ENCODE measurements around the gene RILPL2. TPM values are rescaled to one million over a fixed set of nuclear protein-coding genes. Genes with fewer than 3 reads are reported as not detected.
"Not testable (repeated sequence)": the region's sequence is repeated elsewhere in the genome, so short reads cannot be mapped to it uniquely, and the experiment has no call there.

RILPL2 gene
- total RNA-seq, 2 donors from 2014 or later, result 8.6 to 11.2 TPM

DNA sequence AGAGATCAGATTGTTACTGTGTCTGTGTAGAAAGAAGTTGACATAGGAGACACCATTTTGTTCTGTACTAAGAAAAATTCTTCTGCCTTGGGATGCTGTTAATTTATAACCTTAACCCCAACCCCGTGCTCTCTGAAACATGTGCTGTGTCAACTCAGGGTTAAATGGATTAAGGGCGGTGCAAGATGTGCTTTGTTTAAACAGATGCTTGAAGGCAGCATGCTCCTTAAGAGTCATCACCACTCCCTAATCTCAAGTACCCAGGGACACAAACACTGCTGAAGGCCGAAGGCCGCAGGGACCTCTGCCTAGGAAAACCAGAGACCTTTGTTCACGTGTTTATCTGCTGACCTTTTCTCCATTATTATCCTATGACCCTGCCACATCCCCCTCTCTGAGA is 64.1 kb downstream of the RILPL2 start:
- ATAC-seq; DNase-seq (ENCODE audit: low spot score in 2 of 2); H3K27ac Mint-ChIP-seq; H3K9me3 Mint-ChIP-seq; H3K36me3 Mint-ChIP-seq: not testable (repeated sequence)

DNA sequence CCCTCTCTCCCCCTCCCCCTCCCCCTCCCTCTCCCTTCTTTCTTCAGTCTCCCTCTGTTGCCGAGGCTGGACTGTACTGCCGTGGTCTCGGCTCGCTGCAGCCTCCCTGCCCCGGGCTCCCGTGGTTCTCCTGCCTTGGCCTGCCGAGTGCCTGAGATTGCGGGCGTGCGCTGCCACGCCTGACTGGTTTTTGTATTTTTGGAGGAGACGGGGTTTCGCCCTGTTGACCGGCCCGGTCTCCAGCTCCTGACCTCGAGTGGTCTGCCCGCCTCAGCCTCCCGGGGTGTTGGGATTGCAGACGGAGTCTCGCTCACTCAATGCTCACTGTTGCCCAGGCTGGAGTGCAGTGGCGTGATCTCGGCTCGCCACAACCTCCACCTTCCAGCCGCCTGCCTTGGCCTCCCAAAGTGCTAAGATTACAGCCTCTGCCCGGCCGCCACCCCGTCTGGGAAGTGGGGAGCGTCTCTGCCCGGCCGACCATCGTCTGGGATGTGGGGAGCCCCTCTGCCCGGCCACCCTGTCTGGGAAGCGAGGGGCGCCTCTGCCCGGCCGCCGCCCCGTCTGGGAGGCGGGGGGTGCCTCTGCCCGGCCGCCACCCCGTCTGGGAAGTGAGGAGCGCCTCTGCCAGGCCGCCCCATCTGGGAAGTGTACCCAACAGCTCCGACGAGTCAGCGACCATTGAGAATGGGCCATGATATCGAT is 64.7 kb downstream of the RILPL2 start:
- not testable (repeated sequence) for H3K36me3 Mint-ChIP-seq

DNA sequence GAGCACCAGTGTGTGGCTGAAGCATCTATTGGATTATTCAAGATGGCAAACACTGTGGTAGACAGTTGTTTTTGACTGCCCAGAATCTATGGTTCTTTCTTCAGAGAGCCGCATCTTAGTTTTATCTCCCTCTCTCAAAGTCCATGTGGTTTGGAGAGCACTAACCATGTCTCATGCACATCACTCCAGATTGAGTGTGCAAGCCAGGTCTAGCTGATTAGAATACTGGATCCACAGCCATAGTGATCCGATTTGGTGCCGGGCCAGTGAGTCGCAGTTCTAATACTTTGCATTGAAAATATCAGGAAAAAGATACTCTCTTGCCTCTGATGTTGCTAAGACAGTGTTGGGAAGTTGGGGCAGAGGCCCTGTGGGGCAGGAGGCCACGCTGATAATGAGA is 67.3 kb downstream of the RILPL2 start:
- H3K27ac Mint-ChIP-seq, result no peak overlapping the region
- ATAC-seq (no peak), DNase-seq (ENCODE audit: low spot score in 2 of 2) (no peak)
- no peaks in the 10 kb centered on the region for H3K36me3 Mint-ChIP-seq
- H3K9me3 Mint-ChIP-seq, result no peaks in the 10 kb centered on the region

More for the DNA sequence above, 64.7 kb downstream of the RILPL2 start:
- H3K27ac Mint-ChIP-seq; ATAC-seq; DNase-seq (ENCODE audit: low spot score in 2 of 2); H3K9me3 Mint-ChIP-seq: not testable (repeated sequence)

DNA sequence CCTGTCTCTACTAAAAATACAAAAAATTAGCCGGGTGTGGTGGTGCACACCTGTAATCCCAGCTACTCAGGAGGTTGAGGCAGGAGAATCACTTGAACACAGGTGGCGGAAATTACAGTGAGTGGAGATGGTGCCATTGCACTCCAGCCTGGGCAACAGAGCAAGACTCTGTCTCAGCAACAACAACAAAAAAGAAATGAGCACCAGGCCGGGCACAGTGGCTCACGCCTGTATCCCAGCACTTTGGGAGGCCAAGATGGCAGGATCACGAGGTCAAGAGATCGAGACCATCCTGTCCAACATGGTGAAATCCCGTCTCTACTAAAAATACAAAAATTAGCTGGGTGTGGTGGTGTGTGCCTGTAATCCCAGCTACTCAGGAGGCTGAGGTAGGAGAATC is 68.1 kb downstream of the RILPL2 start:
- DNase-seq (ENCODE audit: low spot score in 2 of 2); ATAC-seq; H3K9me3 Mint-ChIP-seq; H3K36me3 Mint-ChIP-seq: not testable (repeated sequence)
- H3K27ac Mint-ChIP-seq, result peak overlapping the region in 1 of 2 donors; percentile 82

DNA sequence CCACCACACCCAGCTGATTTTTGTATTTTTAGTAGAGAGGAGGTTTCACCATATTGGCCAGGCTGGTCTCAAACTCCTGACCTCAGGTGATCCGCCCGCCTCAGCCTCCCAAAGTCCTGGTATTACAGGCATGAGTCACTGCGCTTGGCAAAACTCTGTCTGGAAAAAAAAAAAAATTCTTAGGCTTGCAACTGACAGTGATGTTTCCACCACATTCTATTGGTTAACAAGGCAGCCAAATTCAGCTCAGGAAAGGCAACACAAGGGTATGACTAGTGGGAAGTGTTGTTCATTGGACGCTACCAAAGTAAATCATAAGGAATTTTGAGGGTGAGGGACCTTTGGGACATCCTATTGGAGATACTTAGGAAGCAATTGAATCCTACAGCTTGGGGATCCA is 69.0 kb downstream of the RILPL2 start:
- peak overlapping the region; percentile 60 to 82 for H3K27ac Mint-ChIP-seq
- DNase-seq (ENCODE audit: low spot score in 2 of 2), result no peak
- ATAC-seq, result no peak
- peaks cover 0 to 8% of the 10 kb centered on the region in 2 donors for H3K36me3 Mint-ChIP-seq
- H3K9me3 Mint-ChIP-seq, result no peaks in the 10 kb centered on the region

Other genes with a start within 250 kb of the RILPL2 start
- gene MPHOSPH9, start 203.5 kb downstream of the RILPL2 start, total RNA-seq, result 100 to 1,000 TPM in 1 of 2 donors, 10 to 100 TPM in 1; 99.0 to 148 TPM
- gene MTRFR, start 203.2 kb downstream of the RILPL2 start, total RNA-seq, result 10 to 100 TPM; 30.7 to 46.4 TPM
- 10 to 100 TPM; 46.0 to 73.6 TPM for gene CDK2AP1, start 164.8 kb downstream of the RILPL2 start, total RNA-seq
- 10 to 100 TPM; 58.4 to 88.6 TPM for gene SBNO1, start 71.8 kb downstream of the RILPL2 start, total RNA-seq
- gene KMT5A, start 52.6 kb downstream of the RILPL2 start, total RNA-seq, result 10 to 100 TPM; 51.8 to 58.4 TPM
- 10 to 100 TPM; 20.9 to 26.4 TPM for gene SNRNP35, start 21.5 kb upstream of the RILPL2 start, total RNA-seq
- gene RILPL1, start 97.0 kb upstream of the RILPL2 start, total RNA-seq, result 1 to 10 TPM; 3.2 to 3.9 TPM
- gene TMED2, start 147.9 kb upstream of the RILPL2 start, total RNA-seq, result 100 to 1,000 TPM; 102 to 129 TPM
- gene DDX55, start 165.4 kb upstream of the RILPL2 start, total RNA-seq, result 10 to 100 TPM; 40.8 to 57.4 TPM
- gene EIF2B1, start 197.0 kb upstream of the RILPL2 start, total RNA-seq, result 10 to 100 TPM; 63.3 to 70.9 TPM
- gene GTF2H3, start 197.1 kb upstream of the RILPL2 start, total RNA-seq, result 10 to 100 TPM; 35.2 to 58.3 TPM
- 1 to 10 TPM; 4.3 to 6.6 TPM for gene TCTN2, start 234.4 kb upstream of the RILPL2 start, total RNA-seq

All from activated naive CD4-positive, alpha-beta T cell treated with anti-CD3 and anti-CD28 coated beads, Interleukin-2, amount 50 U/mL, for 72 hours (primary cell).